K562 (cell line): ENCODE results near the gene FANCD2OS. TPM values are rescaled to one million over a fixed set of nuclear protein-coding genes. Genes with fewer than 3 reads are reported as not detected.

Source experiments
- BRD4 ChIP-seq: fragments of 200-600 bp; sonication (generic); IDR thresholded peaks from 2 replicates; pipeline ENCODE4 v1.6.1; 2017; ENCODE audit warnings: inconsistent platforms
- ETS2 ChIP-seq: IDR thresholded peaks from 2 replicates; pipeline ENCODE4 v1.6.1; 2016; ENCODE audit warnings: borderline replicate concordance, missing genetic modification characterization, mild to moderate bottlenecking, moderate library complexity, missing compliant biosample characterization; ENCODE audit not compliant: poor library complexity, severe bottlenecking
- FIP1L1 ChIP-seq: fragments of 200-400 bp; formaldehyde crosslinking; IDR thresholded peaks from 2 replicates; pipeline ENCODE4 v1.6.1; 2018; ENCODE audit warnings: mild to moderate bottlenecking, low read depth, low read length; ENCODE audit not compliant: poor library complexity, severe bottlenecking
- L3MBTL2 ChIP-seq: fragments of 450-650 bp; IDR thresholded peaks from 2 replicates; pipeline ENCODE4 v1.6.1; 2016; ENCODE audit warnings: mild to moderate bottlenecking, moderate library complexity
- MEF2D ChIP-seq: conservative IDR thresholded peaks from 2 replicates; pipeline ENCODE4 v1.6.1; 2016; ENCODE audit warnings: low read depth, missing genetic modification characterization, missing compliant biosample characterization
- POLR3A ChIP-seq: IDR thresholded peaks from 2 replicates; pipeline ENCODE4 v1.6.1; 2011; ENCODE audit warnings: borderline replicate concordance, mild to moderate bottlenecking, moderate library complexity; ENCODE audit not compliant: insufficient read length, insufficient read depth; ENCODE audit errors: extremely low read depth
- RCOR1 ChIP-seq, 2 experiments: IDR thresholded peaks; 2 replicates each; pipeline ENCODE4 v1.6.1; 2012; ENCODE audit warnings: low read depth in 2 of 2, low read length in 2 of 2, borderline replicate concordance in 1 of 2, improper control_type of control experiment in 1 of 2
- RFX1 ChIP-seq: fragments of 450-650 bp; IDR thresholded peaks from 2 replicates; pipeline ENCODE4 v1.6.1; 2016; ENCODE audit warnings: mild to moderate bottlenecking, moderate library complexity
- SIX5 ChIP-seq, 2 experiments: IDR thresholded peaks; 2 replicates each; pipeline ENCODE4 v1.6.1; 2011; ENCODE audit warnings: low read length in 2 of 2, borderline replicate concordance in 1 of 2, low read depth in 1 of 2, mild to moderate bottlenecking in 1 of 2, moderate library complexity in 1 of 2; ENCODE audit not compliant: insufficient read depth in 1 of 2
- SPI1 ChIP-seq: IDR thresholded peaks from 2 replicates; pipeline ENCODE4 v1.6.1; 2011; ENCODE audit warnings: low read depth, low read length, control low read depth, borderline replicate concordance
- STAG1 ChIP-seq: sonication (generic); formaldehyde crosslinking; IDR thresholded peaks from 2 replicates; pipeline ENCODE4 v1.5.0; 2020; ENCODE audit warnings: missing genetic modification reagents, borderline replicate concordance
- TAF9B ChIP-seq: fragments of 450-650 bp; IDR thresholded peaks from 2 replicates; pipeline ENCODE4 v1.6.1; 2018; ENCODE audit warnings: mild to moderate bottlenecking; ENCODE audit not compliant: partially characterized antibody
- TBL1XR1 ChIP-seq, 2 experiments: IDR thresholded peaks; 2 replicates each; pipeline ENCODE4 v1.6.1; 2012; ENCODE audit warnings: improper control_type of control experiment in 2 of 2, low read length in 2 of 2, mild to moderate bottlenecking in 1 of 2
- TRIM28 ChIP-seq: fragments of 450-650 bp; IDR thresholded peaks from 2 replicates; pipeline ENCODE4 v1.6.1; 2017
- ZFP1 ChIP-seq: fragments of 450-650 bp; formaldehyde crosslinking; IDR thresholded peaks from 2 replicates; pipeline ENCODE4 v1.4.0; 2020; ENCODE audit warnings: mild to moderate bottlenecking, mixed read lengths
- ZNF282 ChIP-seq: sonication (generic); formaldehyde crosslinking; IDR thresholded peaks from 2 replicates; pipeline ENCODE4 v1.8.1; 2023; ENCODE audit warnings: missing genetic modification reagents
- polyA plus RNA-seq, 8 experiments: library from polyadenylated mRNA; depleted of rRNA in 4 of 8; stranded (reverse) in 5 of 8; unstranded in 3 of 8; fragments of >200 nt; fragmentation: Nextera tagmentation in 2 of 8; fragmentation: Illumina TruSeq in 1 of 8; extraction: Ambion mirVana in 2 of 8; extraction: Trizol in 1 of 8; gene quantifications; 2 replicates each; pipeline versions ENCODE4 v1.2.1 to v1.2.3, GENCODE V29; 2011 to 2014; ENCODE audit warnings: inconsistent platforms in 1 of 8, missing spikeins in 1 of 8
- total RNA-seq, 7 experiments: library from RNA; depleted of rRNA in 6 of 7; stranded (reverse); fragments of >200 nt in 6 of 7; fragmentation: Illumina TruSeq in 2 of 7; extraction: Trizol in 2 of 7; gene quantifications; 2 replicates each; pipeline versions ENCODE4 v1.2.1 to v1.2.3, GENCODE V29; 2011 to 2021; ENCODE audit warnings: low replicate concordance in 1 of 7
- TF ChIP-seq, protein P1 (sequence below): sonication (generic); formaldehyde crosslinking; IDR thresholded peaks from 2 replicates; pipeline ENCODE4 v1.8.1; 2023; ENCODE audit warnings: missing genetic modification reagents, mild to moderate bottlenecking, borderline replicate concordance
- TF ChIP-seq, protein P2 (sequence below), 2 experiments: fragments of 200-800 bp in 1 of 2; sonication (Bioruptor generic) in 1 of 2; sonication (generic) in 1 of 2; formaldehyde crosslinking in 1 of 2; IDR thresholded peaks in 1 of 2; conservative IDR thresholded peaks in 1 of 2; 2 replicates each; pipeline versions ENCODE4 v1.5.0 to v1.6.1; 2016 to 2020; ENCODE audit warnings: missing compliant biosample characterization in 1 of 2, missing genetic modification characterization in 1 of 2, missing genetic modification reagents in 1 of 2
- TF ChIP-seq, protein P3 (sequence below): fragments of 450-650 bp; formaldehyde crosslinking; conservative IDR thresholded peaks from 2 replicates; pipeline ENCODE4 v1.4.0; 2022; ENCODE audit warnings: mild to moderate bottlenecking, missing genetic modification characterization

Gene FANCD2OS
- total and polyA plus RNA-seq, 9 of the 15 experiments (the other 6 are each of a cell fraction or from before 2014, with no cell fraction given): not detected

DNA sequence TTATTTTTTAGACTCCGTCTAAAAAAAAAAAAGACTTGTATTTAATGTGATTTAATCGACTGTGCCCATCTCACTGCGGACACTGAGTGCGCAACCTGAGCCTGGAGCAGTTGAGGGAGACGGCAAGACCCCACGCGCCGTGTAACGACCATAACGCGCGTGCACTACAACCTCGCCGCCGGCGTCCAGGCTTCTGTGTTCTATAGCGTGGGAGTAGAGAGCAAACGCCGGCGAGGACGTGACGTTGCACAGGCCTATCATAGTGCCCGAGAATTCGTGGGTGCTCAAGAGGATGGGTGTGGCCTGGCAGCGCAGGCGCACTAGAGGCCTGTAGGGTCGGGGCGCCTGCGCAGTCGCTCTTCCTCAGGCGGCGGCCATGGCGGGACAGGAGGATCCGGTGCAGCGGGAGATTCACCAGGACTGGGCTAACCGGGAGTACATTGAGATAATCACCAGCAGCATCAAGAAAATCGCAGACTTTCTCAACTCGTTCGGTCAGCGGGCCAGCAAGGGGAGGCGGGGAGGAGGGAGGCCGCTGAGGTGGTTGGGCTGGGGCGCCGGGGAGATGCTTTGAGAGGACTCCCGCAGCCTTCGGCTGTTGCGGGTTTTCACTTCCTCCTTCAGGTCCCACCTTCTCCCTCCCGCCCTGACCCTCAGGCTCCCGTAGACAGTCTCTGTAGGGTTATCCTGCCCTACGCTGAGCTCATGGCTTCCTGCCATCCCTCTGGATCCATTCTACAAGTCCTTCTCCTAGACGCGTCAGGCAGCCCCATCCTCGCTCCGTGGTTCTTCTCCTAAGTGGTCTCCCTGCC, 7.5 kb upstream of the FANCD2OS start, which contains the start of gene BRK1 (continued):
- TF ChIP-seq, protein P1, sequence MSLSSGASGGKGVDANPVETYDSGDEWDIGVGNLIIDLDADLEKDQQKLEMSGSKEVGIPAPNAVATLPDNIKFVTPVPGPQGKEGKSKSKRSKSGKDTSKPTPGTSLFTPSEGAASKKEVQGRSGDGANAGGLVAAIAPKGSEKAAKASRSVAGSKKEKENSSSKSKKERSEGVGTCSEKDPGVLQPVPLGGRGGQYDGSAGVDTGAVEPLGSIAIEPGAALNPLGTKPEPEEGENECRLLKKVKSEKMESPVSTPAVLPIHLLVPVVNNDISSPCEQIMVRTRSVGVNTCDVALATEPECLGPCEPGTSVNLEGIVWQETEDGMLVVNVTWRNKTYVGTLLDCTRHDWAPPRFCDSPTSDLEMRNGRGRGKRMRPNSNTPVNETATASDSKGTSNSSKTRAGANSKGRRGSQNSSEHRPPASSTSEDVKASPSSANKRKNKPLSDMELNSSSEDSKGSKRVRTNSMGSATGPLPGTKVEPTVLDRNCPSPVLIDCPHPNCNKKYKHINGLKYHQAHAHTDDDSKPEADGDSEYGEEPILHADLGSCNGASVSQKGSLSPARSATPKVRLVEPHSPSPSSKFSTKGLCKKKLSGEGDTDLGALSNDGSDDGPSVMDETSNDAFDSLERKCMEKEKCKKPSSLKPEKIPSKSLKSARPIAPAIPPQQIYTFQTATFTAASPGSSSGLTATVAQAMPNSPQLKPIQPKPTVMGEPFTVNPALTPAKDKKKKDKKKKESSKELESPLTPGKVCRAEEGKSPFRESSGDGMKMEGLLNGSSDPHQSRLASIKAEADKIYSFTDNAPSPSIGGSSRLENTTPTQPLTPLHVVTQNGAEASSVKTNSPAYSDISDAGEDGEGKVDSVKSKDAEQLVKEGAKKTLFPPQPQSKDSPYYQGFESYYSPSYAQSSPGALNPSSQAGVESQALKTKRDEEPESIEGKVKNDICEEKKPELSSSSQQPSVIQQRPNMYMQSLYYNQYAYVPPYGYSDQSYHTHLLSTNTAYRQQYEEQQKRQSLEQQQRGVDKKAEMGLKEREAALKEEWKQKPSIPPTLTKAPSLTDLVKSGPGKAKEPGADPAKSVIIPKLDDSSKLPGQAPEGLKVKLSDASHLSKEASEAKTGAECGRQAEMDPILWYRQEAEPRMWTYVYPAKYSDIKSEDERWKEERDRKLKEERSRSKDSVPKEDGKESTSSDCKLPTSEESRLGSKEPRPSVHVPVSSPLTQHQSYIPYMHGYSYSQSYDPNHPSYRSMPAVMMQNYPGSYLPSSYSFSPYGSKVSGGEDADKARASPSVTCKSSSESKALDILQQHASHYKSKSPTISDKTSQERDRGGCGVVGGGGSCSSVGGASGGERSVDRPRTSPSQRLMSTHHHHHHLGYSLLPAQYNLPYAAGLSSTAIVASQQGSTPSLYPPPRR (CRISPR knock-in tag): 0 out of 2 replicates have a peak, but pooled peaks have one; percentile 45
- TF ChIP-seq, protein P2, sequence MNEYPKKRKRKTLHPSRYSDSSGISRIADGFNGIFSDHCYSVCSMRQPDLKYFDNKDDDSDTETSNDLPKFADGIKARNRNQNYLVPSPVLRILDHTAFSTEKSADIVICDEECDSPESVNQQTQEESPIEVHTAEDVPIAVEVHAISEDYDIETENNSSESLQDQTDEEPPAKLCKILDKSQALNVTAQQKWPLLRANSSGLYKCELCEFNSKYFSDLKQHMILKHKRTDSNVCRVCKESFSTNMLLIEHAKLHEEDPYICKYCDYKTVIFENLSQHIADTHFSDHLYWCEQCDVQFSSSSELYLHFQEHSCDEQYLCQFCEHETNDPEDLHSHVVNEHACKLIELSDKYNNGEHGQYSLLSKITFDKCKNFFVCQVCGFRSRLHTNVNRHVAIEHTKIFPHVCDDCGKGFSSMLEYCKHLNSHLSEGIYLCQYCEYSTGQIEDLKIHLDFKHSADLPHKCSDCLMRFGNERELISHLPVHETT (CRISPR knock-in tag; conservative IDR thresholded peaks at IDR 0.05 in 1 of 2, IDR thresholded peaks at IDR 0.05 in 1 of 2): peak in 1 of 2 experiments; percentile 89; a peak in 2 of 4 replicates
- TF ChIP-seq RFX1 (no peak), SIX5 (IDR thresholded peaks at IDR 0.05; ENCODE audit: borderline replicate concordance in 1 of 2, insufficient read depth in 1 of 2, low read depth in 1 of 2, low read length in 2 of 2) (no peak), FIP1L1 (peak; percentile 52), SPI1 (peak; percentile 68), RCOR1 (IDR thresholded peaks at IDR 0.05; ENCODE audit: borderline replicate concordance in 1 of 2, low read depth in 2 of 2, low read length in 2 of 2) (peak in 1 of 2 experiments; percentile 42; a peak in 1 of 4 replicates), TAF9B (peak; percentile 90), MEF2D (tag) (no peak), ETS2 (tag) (no peak), ZNF282 (CRISPR knock-in tag) (no peak), ZFP1 (CRISPR knock-in tag) (no peak), POLR3A (no peak), BRD4 (0 out of 2 replicates have a peak, but pooled peaks have one; percentile 56), L3MBTL2 (peak; percentile 95), TRIM28 (peak; percentile 13; the same call in 1 of the 2 replicates), TBL1XR1 (IDR thresholded peaks at IDR 0.05; ENCODE audit: low read length in 2 of 2) (no peak), STAG1 (CRISPR knock-in tag) (no peak)
- TF ChIP-seq, protein P3, sequence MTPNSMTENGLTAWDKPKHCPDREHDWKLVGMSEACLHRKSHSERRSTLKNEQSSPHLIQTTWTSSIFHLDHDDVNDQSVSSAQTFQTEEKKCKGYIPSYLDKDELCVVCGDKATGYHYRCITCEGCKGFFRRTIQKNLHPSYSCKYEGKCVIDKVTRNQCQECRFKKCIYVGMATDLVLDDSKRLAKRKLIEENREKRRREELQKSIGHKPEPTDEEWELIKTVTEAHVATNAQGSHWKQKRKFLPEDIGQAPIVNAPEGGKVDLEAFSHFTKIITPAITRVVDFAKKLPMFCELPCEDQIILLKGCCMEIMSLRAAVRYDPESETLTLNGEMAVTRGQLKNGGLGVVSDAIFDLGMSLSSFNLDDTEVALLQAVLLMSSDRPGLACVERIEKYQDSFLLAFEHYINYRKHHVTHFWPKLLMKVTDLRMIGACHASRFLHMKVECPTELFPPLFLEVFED (CRISPR knock-in tag): no peak
